HEK293 (cell line): ENCODE results near the gene RIMBP3B.
"Not testable (repeated sequence)": the region's sequence is repeated elsewhere in the genome, so short reads cannot be mapped to it uniquely, and the experiment has no call there.

Source experiments
- CTCF ChIA-PET: fragments of 350-600 bp; formaldehyde crosslinking; extraction: SDS; loops from one replicate; lab custom pipeline; 2021; ENCODE audit warnings: antibody characterized with exemption; lab: Yijun Ruan, JAX
- POLR2A ChIA-PET: fragments of 300-600 bp; formaldehyde crosslinking; extraction: SDS; loops from one replicate; lab custom pipeline; 2020; ENCODE audit warnings: antibody characterized with exemption, inconsistent platforms; lab: Yijun Ruan, JAX
- H3K27ac ChIP-seq: fragments of 200-500 bp; sonication (Bioruptor generic); 2 replicates; pipeline ENCODE4 v1.5.1; 2014; ENCODE audit warnings: low read depth, low read length, control low read depth, inconsistent platforms; ENCODE audit errors: extremely low read depth
- H3K36me3 ChIP-seq, 2 experiments: fragments of 200-500 bp in 1 of 2; sonication (Bioruptor generic) in 1 of 2; 1 replicate in 1 of 2; 2 replicates in 1 of 2; pipeline ENCODE4 v1.5.1; 2014 to 2017; ENCODE audit warnings: inconsistent platforms in 2 of 2, low read length in 2 of 2; ENCODE audit not compliant: control insufficient read depth in 2 of 2, insufficient read depth in 1 of 2
- H3K4me1 ChIP-seq: fragments of 200-500 bp; sonication (Bioruptor generic); 2 replicates; pipeline ENCODE4 v1.5.1; 2014; ENCODE audit warnings: mild to moderate bottlenecking, low read length, inconsistent platforms; ENCODE audit not compliant: control insufficient read depth, insufficient read depth
- H3K4me3 ChIP-seq: 2 replicates; pipeline ENCODE4 v1.5.1; 2011; ENCODE audit warnings: low read depth, mild to moderate bottlenecking, control low read depth, low read length, moderate library complexity
- H3K9me3 ChIP-seq: fragments of 200-500 bp; sonication (Bioruptor generic); 2 replicates; pipeline ENCODE4 v1.5.1; 2014; ENCODE audit warnings: low read depth, low read length, inconsistent platforms; ENCODE audit not compliant: control insufficient read depth, insufficient read depth

RIMBP3B gene, protein sequence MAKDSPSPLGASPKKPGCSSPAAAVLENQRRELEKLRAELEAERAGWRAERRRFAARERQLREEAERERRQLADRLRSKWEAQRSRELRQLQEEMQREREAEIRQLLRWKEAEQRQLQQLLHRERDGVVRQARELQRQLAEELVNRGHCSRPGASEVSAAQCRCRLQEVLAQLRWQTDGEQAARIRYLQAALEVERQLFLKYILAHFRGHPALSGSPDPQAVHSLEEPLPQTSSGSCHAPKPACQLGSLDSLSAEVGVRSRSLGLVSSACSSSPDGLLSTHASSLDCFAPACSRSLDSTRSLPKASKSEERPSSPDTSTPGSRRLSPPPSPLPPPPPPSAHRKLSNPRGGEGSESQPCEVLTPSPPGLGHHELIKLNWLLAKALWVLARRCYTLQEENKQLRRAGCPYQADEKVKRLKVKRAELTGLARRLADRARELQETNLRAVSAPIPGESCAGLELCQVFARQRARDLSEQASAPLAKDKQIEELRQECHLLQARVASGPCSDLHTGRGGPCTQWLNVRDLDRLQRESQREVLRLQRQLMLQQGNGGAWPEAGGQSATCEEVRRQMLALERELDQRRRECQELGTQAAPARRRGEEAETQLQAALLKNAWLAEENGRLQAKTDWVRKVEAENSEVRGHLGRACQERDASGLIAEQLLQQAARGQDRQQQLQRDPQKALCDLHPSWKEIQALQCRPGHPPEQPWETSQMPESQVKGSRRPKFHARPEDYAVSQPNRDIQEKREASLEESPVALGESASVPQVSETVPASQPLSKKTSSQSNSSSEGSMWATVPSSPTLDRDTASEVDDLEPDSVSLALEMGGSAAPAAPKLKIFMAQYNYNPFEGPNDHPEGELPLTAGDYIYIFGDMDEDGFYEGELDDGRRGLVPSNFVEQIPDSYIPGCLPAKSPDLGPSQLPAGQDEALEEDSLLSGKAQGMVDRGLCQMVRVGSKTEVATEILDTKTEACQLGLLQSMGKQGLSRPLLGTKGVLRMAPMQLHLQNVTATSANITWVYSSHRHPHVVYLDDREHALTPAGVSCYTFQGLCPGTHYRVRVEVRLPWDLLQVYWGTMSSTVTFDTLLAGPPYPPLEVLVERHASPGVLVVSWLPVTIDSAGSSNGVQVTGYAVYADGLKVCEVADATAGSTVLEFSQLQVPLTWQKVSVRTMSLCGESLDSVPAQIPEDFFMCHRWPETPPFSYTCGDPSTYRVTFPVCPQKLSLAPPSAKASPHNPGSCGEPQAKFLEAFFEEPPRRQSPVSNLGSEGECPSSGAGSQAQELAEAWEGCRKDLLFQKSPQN (N-terminal part only)

DNA sequence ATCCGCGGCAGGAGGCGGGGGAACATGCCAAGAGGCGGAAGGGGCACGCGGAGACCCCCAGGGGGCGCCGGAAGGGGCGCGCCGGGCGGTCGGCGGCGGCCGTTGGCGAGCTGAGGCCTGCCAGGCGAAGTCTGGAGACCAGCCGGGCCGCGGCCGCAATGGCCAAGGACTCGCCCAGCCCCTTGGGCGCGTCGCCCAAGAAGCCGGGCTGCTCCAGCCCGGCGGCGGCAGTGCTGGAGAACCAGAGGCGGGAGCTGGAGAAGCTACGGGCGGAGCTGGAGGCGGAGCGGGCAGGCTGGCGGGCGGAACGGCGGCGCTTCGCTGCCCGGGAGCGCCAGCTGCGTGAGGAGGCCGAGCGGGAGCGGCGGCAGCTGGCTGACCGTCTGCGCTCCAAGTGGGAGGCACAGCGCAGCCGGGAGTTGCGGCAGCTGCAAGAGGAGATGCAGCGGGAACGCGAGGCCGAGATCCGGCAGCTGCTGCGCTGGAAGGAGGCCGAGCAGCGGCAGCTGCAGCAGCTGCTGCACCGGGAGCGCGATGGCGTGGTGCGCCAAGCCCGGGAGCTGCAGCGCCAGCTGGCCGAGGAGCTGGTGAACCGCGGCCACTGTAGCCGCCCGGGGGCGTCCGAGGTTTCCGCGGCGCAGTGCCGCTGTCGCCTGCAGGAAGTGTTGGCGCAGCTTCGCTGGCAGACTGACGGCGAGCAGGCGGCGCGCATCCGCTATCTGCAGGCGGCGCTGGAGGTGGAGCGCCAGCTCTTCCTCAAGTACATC lies at the start of gene RIMBP3B:
Gene RIMBP3B (plus strand): TSS at position 51 of the 767 bp plus-strand sequence. CDS start 108 bp downstream, at position 159.
- POLR2A ChIA-PET, H3K27ac ChIP-seq, H3K36me3 ChIP-seq, H3K9me3 ChIP-seq, H3K4me1 ChIP-seq, CTCF ChIA-PET, H3K4me3 ChIP-seq: not testable (repeated sequence)

DNA sequence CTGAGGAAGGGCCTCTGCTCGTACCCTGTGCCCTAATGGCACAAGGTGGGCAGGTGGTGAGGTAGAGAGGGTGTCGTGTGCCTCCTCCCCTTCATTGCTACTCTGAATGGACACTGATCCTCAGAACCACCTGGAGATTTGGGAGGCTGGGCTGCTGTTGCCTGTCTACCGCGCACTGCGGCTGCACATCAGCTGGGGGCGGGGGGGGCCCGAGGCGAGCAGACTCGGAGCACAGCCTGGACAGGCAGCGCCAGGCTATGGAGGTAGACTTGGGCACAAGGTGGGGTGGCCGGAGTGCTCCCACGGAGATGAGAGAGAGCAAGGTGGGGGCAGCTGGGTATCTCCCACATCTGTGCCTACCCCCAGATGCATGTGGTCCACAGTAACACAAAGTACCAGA lies 26.0 kb upstream of the RIMBP3B start:
- POLR2A ChIA-PET, H3K9me3 ChIP-seq, H3K36me3 ChIP-seq, CTCF ChIA-PET, H3K4me3 ChIP-seq, H3K4me1 ChIP-seq, H3K27ac ChIP-seq: not testable (repeated sequence)

DNA sequence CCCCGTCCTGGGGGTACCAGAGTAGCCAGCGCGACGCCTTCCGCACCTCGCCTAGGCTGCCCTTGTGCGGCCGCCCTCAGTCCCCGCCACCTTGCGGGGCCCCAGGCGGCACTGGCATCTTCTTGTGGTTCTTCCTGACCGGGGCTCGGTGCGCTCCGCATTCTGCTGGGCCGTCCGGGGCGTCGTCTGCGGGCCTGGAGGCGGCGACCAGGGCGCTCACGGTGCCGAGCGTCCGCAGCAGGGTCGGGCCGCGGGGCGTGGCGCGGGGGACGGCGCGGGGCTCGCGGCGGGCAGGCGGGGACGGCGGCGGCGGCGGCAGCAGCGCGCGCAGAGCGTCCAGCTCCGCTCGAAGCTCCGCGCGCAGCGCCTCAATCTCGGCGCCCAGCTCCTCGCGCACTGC lies 23.0 kb upstream of the RIMBP3B start:
- H3K9me3 ChIP-seq, POLR2A ChIA-PET, H3K36me3 ChIP-seq, H3K27ac ChIP-seq, CTCF ChIA-PET, H3K4me3 ChIP-seq, H3K4me1 ChIP-seq: not testable (repeated sequence)

DNA sequence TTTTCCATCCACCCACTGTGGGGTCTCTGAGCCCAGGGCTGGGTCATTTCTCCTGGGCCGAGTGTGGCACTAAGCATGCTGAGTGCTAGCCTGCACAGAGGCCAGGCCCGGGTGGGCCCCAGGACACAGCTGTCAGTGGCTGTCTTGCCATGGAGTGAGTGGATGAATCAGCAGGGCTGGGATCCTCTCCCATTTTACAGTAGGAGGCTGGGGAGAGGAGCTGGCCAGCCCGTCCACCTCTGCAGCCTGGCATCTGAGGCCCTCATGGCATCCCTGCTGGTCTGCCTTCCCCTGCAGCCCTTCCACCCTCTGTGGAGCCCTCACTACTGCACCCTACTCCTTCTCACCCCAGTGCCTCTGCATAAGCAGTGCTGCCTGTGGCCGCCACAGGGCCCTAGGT lies 21.1 kb upstream of the RIMBP3B start:
- H3K9me3 ChIP-seq, H3K4me1 ChIP-seq, H3K27ac ChIP-seq, CTCF ChIA-PET, H3K4me3 ChIP-seq, POLR2A ChIA-PET, H3K36me3 ChIP-seq: not testable (repeated sequence)

DNA sequence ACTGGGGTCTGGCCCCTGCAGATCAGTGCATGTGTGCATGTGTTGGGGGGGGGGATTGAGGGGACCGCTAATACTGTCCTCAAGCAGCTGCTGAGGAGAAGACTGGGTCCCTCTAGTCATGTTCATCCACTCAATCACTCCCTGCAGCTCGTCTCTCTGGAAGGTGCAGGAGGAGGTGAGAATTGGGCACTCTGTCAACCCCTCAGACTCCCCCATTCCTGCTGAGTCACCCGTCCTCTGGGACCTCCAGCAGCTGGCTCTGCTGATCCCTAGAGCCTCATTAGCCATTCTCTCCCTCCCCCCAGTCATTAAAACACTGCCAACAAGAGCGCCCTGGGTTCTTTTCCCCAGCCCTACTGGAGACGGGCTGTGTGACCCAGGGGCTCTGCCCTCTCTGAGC lies 20.5 kb upstream of the RIMBP3B start:
- H3K4me1 ChIP-seq, H3K36me3 ChIP-seq, H3K4me3 ChIP-seq, CTCF ChIA-PET, POLR2A ChIA-PET, H3K27ac ChIP-seq, H3K9me3 ChIP-seq: not testable (repeated sequence)

DNA sequence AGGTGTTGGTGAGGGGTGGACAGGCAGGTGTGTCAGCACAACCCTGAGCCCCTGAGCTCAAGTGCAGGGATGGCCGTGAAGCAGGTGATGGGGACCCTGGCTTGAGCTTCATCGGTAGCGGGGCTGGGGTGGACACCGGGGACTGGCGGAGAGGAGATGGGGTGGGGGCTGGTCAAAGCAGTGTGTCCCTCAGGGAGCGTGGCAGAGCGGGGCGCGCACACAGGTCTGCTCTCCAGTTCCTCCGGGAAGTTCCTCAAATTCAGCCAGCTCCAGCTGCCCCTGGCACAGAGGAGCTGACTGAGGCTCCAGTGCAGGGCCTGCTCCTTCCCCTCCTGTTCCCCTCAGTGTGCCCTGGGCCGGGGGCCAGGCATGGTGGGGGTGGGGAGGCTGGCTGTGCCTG lies 19.7 kb upstream of the RIMBP3B start:
- CTCF ChIA-PET, POLR2A ChIA-PET, H3K36me3 ChIP-seq, H3K9me3 ChIP-seq, H3K4me1 ChIP-seq, H3K27ac ChIP-seq, H3K4me3 ChIP-seq: not testable (repeated sequence)

DNA sequence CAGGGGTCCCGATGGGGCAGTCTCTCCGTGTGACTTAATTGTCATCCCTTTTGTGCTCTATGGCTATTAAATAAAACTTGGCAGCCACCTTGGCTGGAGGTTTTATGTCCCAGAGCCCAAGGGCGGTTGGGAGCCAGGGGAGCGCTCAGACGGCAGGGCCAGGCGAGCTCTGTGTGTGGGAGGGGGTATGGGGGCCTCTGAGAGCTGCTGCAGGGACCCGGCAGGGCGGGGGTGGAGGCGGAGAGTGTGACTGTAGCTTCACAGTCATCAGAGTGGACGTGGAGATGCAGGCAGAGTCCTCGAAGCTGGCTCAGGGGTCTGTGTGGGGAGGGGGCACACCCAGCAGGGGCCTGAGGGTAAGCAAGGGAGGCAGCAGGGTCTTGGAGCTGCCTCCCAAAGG lies 19.2 kb upstream of the RIMBP3B start:
- H3K27ac ChIP-seq, H3K4me3 ChIP-seq, POLR2A ChIA-PET, H3K9me3 ChIP-seq, H3K4me1 ChIP-seq, CTCF ChIA-PET, H3K36me3 ChIP-seq: not testable (repeated sequence)

DNA sequence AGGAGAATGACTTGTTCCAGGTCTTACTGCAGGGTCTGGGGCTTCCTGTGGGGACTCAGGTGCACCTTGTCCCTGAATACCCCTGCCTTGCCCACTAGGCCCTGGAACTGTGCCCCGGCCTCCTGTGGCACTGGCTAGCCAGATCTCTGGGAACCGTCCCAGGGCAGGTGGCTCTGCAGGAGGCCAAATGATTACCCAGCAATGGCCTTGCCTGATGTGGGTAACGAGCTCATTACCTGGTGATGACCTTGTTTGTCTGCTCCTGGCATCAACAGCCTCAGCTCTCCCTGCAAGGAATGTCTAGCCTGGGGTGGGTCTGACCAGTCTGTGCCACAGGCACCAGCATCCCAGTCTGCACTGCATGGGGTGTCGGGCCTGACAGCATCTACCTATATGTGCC lies 18.2 kb upstream of the RIMBP3B start:
- CTCF ChIA-PET, POLR2A ChIA-PET, H3K27ac ChIP-seq, H3K4me1 ChIP-seq, H3K9me3 ChIP-seq, H3K4me3 ChIP-seq, H3K36me3 ChIP-seq: not testable (repeated sequence)

DNA sequence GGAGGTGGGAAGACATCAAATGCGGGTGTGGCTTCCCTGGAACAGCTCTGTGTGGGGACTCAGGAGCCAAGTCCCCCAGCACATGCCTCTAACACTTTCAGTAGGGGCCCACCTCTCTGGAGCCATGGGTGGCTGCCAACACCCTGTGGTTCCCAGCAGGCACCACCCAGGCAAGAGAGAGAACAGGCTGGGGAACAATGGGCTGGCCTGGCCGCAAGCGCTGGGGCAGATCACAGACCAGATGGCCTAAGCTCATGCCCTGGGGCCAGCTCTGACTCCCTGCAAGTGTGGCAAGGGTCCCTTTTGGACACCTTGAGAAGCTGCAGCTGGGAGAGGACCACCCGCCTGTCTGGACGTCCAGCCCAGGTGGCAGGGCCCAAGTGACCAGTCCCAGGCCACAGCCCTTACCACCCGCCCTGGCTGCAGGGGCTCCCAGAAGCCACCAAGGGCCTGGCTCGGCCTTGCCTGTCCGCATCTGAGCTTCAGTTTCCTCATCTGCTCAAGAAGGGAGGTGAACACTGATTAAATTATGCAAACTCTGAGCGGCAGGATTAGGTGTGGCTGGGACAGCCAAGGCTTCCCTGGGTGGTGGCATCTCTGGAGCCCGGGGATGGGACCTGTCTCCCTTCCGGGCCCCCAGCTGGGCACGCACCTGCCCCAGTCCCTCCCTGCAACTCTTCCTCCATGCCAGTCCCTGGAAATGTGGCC lies 14.8 kb upstream of the RIMBP3B start:
- H3K9me3 ChIP-seq, POLR2A ChIA-PET, H3K4me1 ChIP-seq, CTCF ChIA-PET, H3K27ac ChIP-seq, H3K4me3 ChIP-seq, H3K36me3 ChIP-seq: not testable (repeated sequence)

DNA sequence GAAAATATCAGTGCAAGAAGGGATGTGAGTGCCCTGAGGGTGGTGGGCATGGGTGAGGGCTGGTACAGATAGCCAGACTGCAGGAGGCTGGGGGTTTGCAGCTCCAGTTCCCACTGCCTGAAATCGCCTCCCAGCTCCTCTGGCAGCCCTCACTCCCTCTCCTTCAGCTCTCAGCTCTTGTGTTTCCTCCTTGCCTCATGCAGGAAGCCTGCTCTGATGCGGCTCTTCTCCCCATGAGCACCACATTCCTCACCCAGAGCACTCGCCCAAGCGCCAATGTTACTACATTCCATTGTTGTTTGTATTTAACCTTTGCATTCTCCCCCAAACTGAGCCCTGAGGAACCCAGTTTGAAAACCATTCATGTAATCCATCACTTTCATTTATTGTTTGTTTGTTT lies 7.7 kb upstream of the RIMBP3B start:
- H3K27ac ChIP-seq, CTCF ChIA-PET, H3K36me3 ChIP-seq, POLR2A ChIA-PET, H3K4me1 ChIP-seq, H3K9me3 ChIP-seq, H3K4me3 ChIP-seq: not testable (repeated sequence)
